Cardiac muscle cell (in vitro differentiated cells and primary cell): ENCODE results near the gene ATP11C. TPM values are rescaled to one million over a fixed set of nuclear protein-coding genes. Genes with fewer than 3 reads are reported as not detected.
A peak's percentile ranks its signal among the peaks of the same experiment; 100 is the strongest.

ENCODE experiments used
- DNase-seq, 2 donors: peaks; one replicate each; pipeline versions ENCODE4 v3.0.0 to v3.0.0-alpha.2; 2010 to 2017; ENCODE audit warnings: low read depth in 1 of 2, low spot score in 1 of 2
- H3K27ac ChIP-seq: fragments of 200-600 bp; sonication (generic); 2 replicates; pipeline ENCODE4 v1.5.1; 2016
- H3K27me3 ChIP-seq: fragments of 200-600 bp; sonication (generic); 2 replicates; pipeline ENCODE4 v1.6.0; 2016; ENCODE audit warnings: control low read depth
- H3K36me3 ChIP-seq: fragments of 200-600 bp; sonication (generic); 2 replicates; pipeline ENCODE4 v1.5.1; 2016; ENCODE audit warnings: control low read depth
- H3K4me1 ChIP-seq: fragments of 200-600 bp; sonication (generic); 2 replicates; pipeline ENCODE4 v1.8.1; 2017; ENCODE audit warnings: low read depth, mild to moderate bottlenecking, mixed run types
- H3K4me3 ChIP-seq: fragments of 200-600 bp; sonication (generic); 2 replicates; pipeline ENCODE4 v1.5.1; 2016; ENCODE audit warnings: mild to moderate bottlenecking
- H3K9me3 ChIP-seq: fragments of 200-600 bp; sonication (generic); 2 replicates; pipeline ENCODE4 v1.5.1; 2017; ENCODE audit warnings: low read depth, mild to moderate bottlenecking, control low read depth
- CTCF ChIP-seq: IDR thresholded peaks from 2 replicates; pipeline ENCODE4 v1.5.1; 2012; ENCODE audit warnings: low read depth, mild to moderate bottlenecking, low read length
- polyA plus RNA-seq: library from polyadenylated mRNA; unstranded; fragments of >200 nt; fragmentation: Nextera tagmentation; extraction: Ambion mirVana; gene quantifications from 2 replicates; pipeline ENCODE4 v1.2.1, GENCODE V29; 2016
- total RNA-seq: library from RNA; depleted of rRNA; stranded (reverse); fragments of >200 nt; gene quantifications from 2 replicates; pipeline ENCODE4 v1.2.3, GENCODE V29; 2016

The ATP11C gene
- total and polyA plus RNA-seq, 2 experiments from 2014 or later = 7.4 to 17.1 TPM

- DNase-seq = peak in 1 of 2 donors; percentile 4
- no peaks in the 10 kb centered on the region for H3K36me3 ChIP-seq
- no peak overlapping the region for H3K4me3 ChIP-seq
- no peak for TF ChIP-seq CTCF
- no peaks in the 10 kb centered on the region for H3K27me3 ChIP-seq
- no peaks in the 10 kb centered on the region for H3K4me1 ChIP-seq
- H3K27ac ChIP-seq = no peak overlapping the region
- H3K9me3 ChIP-seq = no peaks in the 10 kb centered on the region
Measured at GRCh38 chrX:139949703-139950102, 16.9 kb upstream of the ATP11C start.

GRCh38 chrX:139945075-139945474 lies 12.2 kb upstream of the ATP11C start:
- H3K27me3 ChIP-seq = no peaks in the 10 kb centered on the region
- H3K9me3 ChIP-seq = no peaks in the 10 kb centered on the region
- no peaks in the 10 kb centered on the region for H3K36me3 ChIP-seq
- no peak overlapping the region for H3K27ac ChIP-seq
- no peaks in the 10 kb centered on the region for H3K4me1 ChIP-seq
- no peak for DNase-seq
- no peak for TF ChIP-seq CTCF
- no peak overlapping the region for H3K4me3 ChIP-seq

GRCh38 chrX:139936259-139936658 lies 3.4 kb upstream of the ATP11C start:
- DNase-seq = no peak
- no peak overlapping the region for H3K4me3 ChIP-seq

GRCh38 chrX:139933904-139934303 lies 1.1 kb upstream of the ATP11C start:
- H3K27me3 ChIP-seq = no peaks in the 10 kb centered on the region
- no peak overlapping the region for H3K4me3 ChIP-seq
- H3K4me1 ChIP-seq = no peaks in the 10 kb centered on the region
- H3K36me3 ChIP-seq = no peaks in the 10 kb centered on the region
- H3K27ac ChIP-seq = no peak overlapping the region
- H3K9me3 ChIP-seq = no peaks in the 10 kb centered on the region
- no peak for TF ChIP-seq CTCF
- no peak for DNase-seq

More at GRCh38 chrX:139936259-139936658, 3.4 kb upstream of the ATP11C start:
- Histone ChIP-seq H3K4me1 (no peaks in the 10 kb centered on the region), H3K27me3 (no peaks in the 10 kb centered on the region), H3K36me3 (no peaks in the 10 kb centered on the region), H3K27ac (no peak overlapping the region), H3K9me3 (no peaks in the 10 kb centered on the region)
- TF ChIP-seq CTCF = no peak

GRCh38 chrX:139932073-139932900 lies 566 bp downstream of the ATP11C start:
- peak overlapping the region; percentile 51 for H3K4me3 ChIP-seq
- peak overlapping the region; percentile 86 for H3K27ac ChIP-seq
- DNase-seq = peak; percentile 50 to 61
- H3K4me1 ChIP-seq = no peaks in the 10 kb centered on the region
- H3K9me3 ChIP-seq = no peaks in the 10 kb centered on the region
- no peak for TF ChIP-seq CTCF
- H3K36me3 ChIP-seq = no peaks in the 10 kb centered on the region
- H3K27me3 ChIP-seq = no peaks in the 10 kb centered on the region
